ENCODE data around the gene C10orf90.

Gene C10orf90

DNA sequence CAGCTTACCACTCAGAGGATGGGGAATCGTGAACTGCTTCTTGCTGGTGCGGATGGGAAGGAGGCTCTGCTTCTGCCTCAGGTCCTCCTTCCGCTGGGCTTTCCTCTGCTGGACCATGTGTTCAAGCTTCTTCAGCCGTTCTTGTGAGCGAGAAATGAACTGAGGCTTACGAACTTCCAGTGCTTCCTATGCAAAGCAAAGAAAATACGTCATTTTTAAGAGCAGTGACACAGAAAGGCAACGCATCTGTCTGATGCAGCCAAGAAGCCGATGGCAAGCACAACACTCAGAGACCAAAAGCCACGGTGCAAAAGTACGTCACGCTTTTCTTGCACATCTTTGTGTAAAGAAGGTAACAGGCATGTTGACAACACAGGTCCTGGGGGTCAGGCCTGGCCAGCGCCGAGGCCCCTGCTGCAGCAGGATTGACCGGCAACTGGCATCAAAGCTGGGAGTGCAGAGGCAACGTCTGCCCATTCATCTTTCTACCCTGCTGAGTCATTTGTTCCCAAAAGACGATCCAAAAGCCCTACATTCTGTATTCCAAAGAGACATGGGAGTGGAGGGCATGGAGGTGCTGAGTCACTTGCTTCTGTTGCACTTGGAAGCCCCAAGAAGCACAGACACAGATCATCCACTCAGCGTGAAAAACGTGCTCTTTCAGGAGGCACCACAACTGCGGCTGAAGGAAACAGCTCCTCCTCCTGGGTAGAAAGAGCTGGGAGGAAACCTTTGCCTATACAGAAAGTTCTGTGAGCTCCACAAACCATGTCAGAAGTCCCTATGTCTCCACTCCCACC, 211.3 kb downstream of the C10orf90 start:
- TF ChIP-seq CREB1 (IDR thresholded peaks at IDR 0.05; ENCODE audit: low read depth) (no peak), ZBTB7A (IDR thresholded peaks at IDR 0.05; ENCODE audit: low read depth) (no peak), YY1 (IDR thresholded peaks at IDR 0.05; ENCODE audit: low read depth) (no peak), MAX (IDR thresholded peaks at IDR 0.05) (no peak), EP300 (IDR thresholded peaks at IDR 0.05; ENCODE audit: borderline replicate concordance) (no peak), TEAD4 (IDR thresholded peaks at IDR 0.05) (no peak), NFIC (IDR thresholded peaks at IDR 0.05) (no peak), FOXM1 (IDR thresholded peaks at IDR 0.05; ENCODE audit: borderline replicate concordance, low read depth) (no peak), TAF1 (IDR thresholded peaks at IDR 0.05; ENCODE audit: low read depth) (no peak), EGR1 (IDR thresholded peaks at IDR 0.05) (no peak), CEBPB (IDR thresholded peaks at IDR 0.05) (no peak), RAD21 (IDR thresholded peaks at IDR 0.05; ENCODE audit: low read depth) (no peak)
- TF ChIP-seq, protein P1, sequence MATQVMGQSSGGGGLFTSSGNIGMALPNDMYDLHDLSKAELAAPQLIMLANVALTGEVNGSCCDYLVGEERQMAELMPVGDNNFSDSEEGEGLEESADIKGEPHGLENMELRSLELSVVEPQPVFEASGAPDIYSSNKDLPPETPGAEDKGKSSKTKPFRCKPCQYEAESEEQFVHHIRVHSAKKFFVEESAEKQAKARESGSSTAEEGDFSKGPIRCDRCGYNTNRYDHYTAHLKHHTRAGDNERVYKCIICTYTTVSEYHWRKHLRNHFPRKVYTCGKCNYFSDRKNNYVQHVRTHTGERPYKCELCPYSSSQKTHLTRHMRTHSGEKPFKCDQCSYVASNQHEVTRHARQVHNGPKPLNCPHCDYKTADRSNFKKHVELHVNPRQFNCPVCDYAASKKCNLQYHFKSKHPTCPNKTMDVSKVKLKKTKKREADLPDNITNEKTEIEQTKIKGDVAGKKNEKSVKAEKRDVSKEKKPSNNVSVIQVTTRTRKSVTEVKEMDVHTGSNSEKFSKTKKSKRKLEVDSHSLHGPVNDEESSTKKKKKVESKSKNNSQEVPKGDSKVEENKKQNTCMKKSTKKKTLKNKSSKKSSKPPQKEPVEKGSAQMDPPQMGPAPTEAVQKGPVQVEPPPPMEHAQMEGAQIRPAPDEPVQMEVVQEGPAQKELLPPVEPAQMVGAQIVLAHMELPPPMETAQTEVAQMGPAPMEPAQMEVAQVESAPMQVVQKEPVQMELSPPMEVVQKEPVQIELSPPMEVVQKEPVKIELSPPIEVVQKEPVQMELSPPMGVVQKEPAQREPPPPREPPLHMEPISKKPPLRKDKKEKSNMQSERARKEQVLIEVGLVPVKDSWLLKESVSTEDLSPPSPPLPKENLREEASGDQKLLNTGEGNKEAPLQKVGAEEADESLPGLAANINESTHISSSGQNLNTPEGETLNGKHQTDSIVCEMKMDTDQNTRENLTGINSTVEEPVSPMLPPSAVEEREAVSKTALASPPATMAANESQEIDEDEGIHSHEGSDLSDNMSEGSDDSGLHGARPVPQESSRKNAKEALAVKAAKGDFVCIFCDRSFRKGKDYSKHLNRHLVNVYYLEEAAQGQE (IDR thresholded peaks at IDR 0.05; ENCODE audit: low read depth): no peak
- TF ChIP-seq, protein P2, sequence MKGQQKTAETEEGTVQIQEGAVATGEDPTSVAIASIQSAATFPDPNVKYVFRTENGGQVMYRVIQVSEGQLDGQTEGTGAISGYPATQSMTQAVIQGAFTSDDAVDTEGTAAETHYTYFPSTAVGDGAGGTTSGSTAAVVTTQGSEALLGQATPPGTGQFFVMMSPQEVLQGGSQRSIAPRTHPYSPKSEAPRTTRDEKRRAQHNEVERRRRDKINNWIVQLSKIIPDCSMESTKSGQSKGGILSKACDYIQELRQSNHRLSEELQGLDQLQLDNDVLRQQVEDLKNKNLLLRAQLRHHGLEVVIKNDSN (IDR thresholded peaks at IDR 0.05): no peak

GRCh38 chr10:126458466-126458865, 212.0 kb downstream of the C10orf90 start:
- TF ChIP-seq ZBTB7A (IDR thresholded peaks at IDR 0.05; ENCODE audit: low read depth): no peak
- TF ChIP-seq, protein P2 (IDR thresholded peaks at IDR 0.05): no peak
- no peak for TF ChIP-seq EGR1 (IDR thresholded peaks at IDR 0.05)
- TF ChIP-seq, protein P1 (IDR thresholded peaks at IDR 0.05; ENCODE audit: low read depth): no peak
- no peak for TF ChIP-seq YY1 (IDR thresholded peaks at IDR 0.05; ENCODE audit: low read depth)
- TF ChIP-seq TEAD4 (IDR thresholded peaks at IDR 0.05): no peak
- TF ChIP-seq CEBPB (IDR thresholded peaks at IDR 0.05): no peak
- TF ChIP-seq NFIC (IDR thresholded peaks at IDR 0.05): no peak
- no peak for TF ChIP-seq CREB1 (IDR thresholded peaks at IDR 0.05; ENCODE audit: low read depth)
- no peak for TF ChIP-seq RAD21 (IDR thresholded peaks at IDR 0.05; ENCODE audit: low read depth)
- TF ChIP-seq TCF12 (IDR thresholded peaks at IDR 0.05; ENCODE audit: low read depth): no peak

GRCh38 chr10:126456632-126457031, 213.9 kb downstream of the C10orf90 start:
- no peak for TF ChIP-seq ZBTB7A (IDR thresholded peaks at IDR 0.05; ENCODE audit: low read depth)
- no peak for TF ChIP-seq FOXM1 (IDR thresholded peaks at IDR 0.05; ENCODE audit: borderline replicate concordance, low read depth)
- no peak for TF ChIP-seq NFIC (IDR thresholded peaks at IDR 0.05)
- TF ChIP-seq, protein P2 (IDR thresholded peaks at IDR 0.05): no peak
- TF ChIP-seq RAD21 (IDR thresholded peaks at IDR 0.05; ENCODE audit: low read depth): no peak
- no peak for TF ChIP-seq YY1 (IDR thresholded peaks at IDR 0.05; ENCODE audit: low read depth)
- no peak for TF ChIP-seq EP300 (IDR thresholded peaks at IDR 0.05; ENCODE audit: borderline replicate concordance)
- no peak for TF ChIP-seq TAF1 (IDR thresholded peaks at IDR 0.05; ENCODE audit: low read depth)
- no peak for TF ChIP-seq TEAD4 (IDR thresholded peaks at IDR 0.05)
- no peak for TF ChIP-seq CEBPB (IDR thresholded peaks at IDR 0.05)
- no peak for TF ChIP-seq MAX (IDR thresholded peaks at IDR 0.05)
- TF ChIP-seq, protein P1 (IDR thresholded peaks at IDR 0.05; ENCODE audit: low read depth): no peak
- TF ChIP-seq EGR1 (IDR thresholded peaks at IDR 0.05): no peak
- TF ChIP-seq TCF12 (IDR thresholded peaks at IDR 0.05; ENCODE audit: low read depth): no peak

Measured in Ishikawa (cell line).